ENCODE measurements around the gene PGP. TPM values are rescaled to one million over a fixed set of nuclear protein-coding genes. Genes with fewer than 3 reads are reported as not detected.

Gene PGP
- total RNA-seq, 1 experiment from 2014 or later: 48.7 TPM

- ChIA-PET CTCF (no interaction called here), POLR2A (no interaction called here)
Observed at GRCh38 chr16:2234813-2235170, 20.2 kb upstream of the PGP start.

GRCh38 chr16:2233872-2234812 lies 19.5 kb upstream of the PGP start:
- in situ Hi-C loops (cut with HindIII; ENCODE audit: low pct_unique_long_range_greater_than_20kb, low sequenced_read_pairs): no loop called here
- Histone ChIP-seq H3K4me3 (ENCODE audit: low read depth in 2 of 2, low read length in 2 of 2) (no peak overlapping the region), H3K4me1 (ENCODE audit: control insufficient read depth, insufficient read depth, low read length) (peaks cover 5% of the 10 kb centered on the region), H3K9me3 (ENCODE audit: control insufficient read depth, insufficient read depth, low read depth, low read length) (no peaks in the 10 kb centered on the region), H3K27me3 (ENCODE audit: control insufficient read depth, insufficient read depth, low read length) (no peaks in the 10 kb centered on the region), H3K27ac (ENCODE audit: low read length) (no peak overlapping the region), H3K36me3 (ENCODE audit: control insufficient read depth, insufficient read depth, low read length) (no peaks in the 10 kb centered on the region; the same call in 1 of the 2 replicates)
- ChIA-PET CTCF (no interaction called here), POLR2A (no interaction called here)
- TF ChIP-seq CTCF (IDR thresholded peaks at IDR 0.05): no peak
- no TSS peak for BruUV-seq (replicated peaks)
- DNase-seq (ENCODE audit: low read depth, low spot score) (no peak), ATAC-seq (no peak)
- intact Hi-C loops (cut with micrococcal nuclease; ENCODE audit: unreplicated experiment): no loop called here

More at GRCh38 chr16:2234813-2235170, 20.2 kb upstream of the PGP start:
- Histone ChIP-seq H3K27ac (ENCODE audit: low read length) (no peak overlapping the region), H3K27me3 (ENCODE audit: control insufficient read depth, insufficient read depth, low read length) (no peaks in the 10 kb centered on the region), H3K9me3 (ENCODE audit: control insufficient read depth, insufficient read depth, low read depth, low read length) (no peaks in the 10 kb centered on the region), H3K4me3 (ENCODE audit: low read depth in 2 of 2, low read length in 2 of 2) (no peak overlapping the region), H3K36me3 (ENCODE audit: control insufficient read depth, insufficient read depth, low read length) (no peaks in the 10 kb centered on the region; the same call in 1 of the 2 replicates), H3K4me1 (ENCODE audit: control insufficient read depth, insufficient read depth, low read length) (peaks cover 8% of the 10 kb centered on the region)
- ATAC-seq (no peak), DNase-seq (ENCODE audit: low read depth, low spot score) (no peak)
- BruUV-seq (replicated peaks): no TSS peak
- intact Hi-C loops (cut with micrococcal nuclease; ENCODE audit: unreplicated experiment): no loop called here
- TF ChIP-seq POLR2AphosphoS5 (IDR thresholded peaks at IDR 0.05; ENCODE audit: low read depth, low read length): no peak
- no peak for TF ChIP-seq CTCF (IDR thresholded peaks at IDR 0.05)
- TF ChIP-seq REST (IDR thresholded peaks at IDR 0.05; ENCODE audit: insufficient read depth in 1 of 2, low read depth in 2 of 2, low read length in 1 of 2): no peak
- TF ChIP-seq SIN3A (IDR thresholded peaks at IDR 0.05; ENCODE audit: borderline replicate concordance, insufficient read depth, low read depth, low read length): no peak
- TF ChIP-seq TCF7L2 (IDR thresholded peaks at IDR 0.05; ENCODE audit: low read depth, low read length): no peak
- in situ Hi-C loops (cut with HindIII; ENCODE audit: low pct_unique_long_range_greater_than_20kb, low sequenced_read_pairs): no loop called here
